IPS-20b (cell line): ENCODE measurements around the gene SLC23A2.
"Not testable (repeated sequence)": the region's sequence is repeated elsewhere in the genome, so short reads cannot be mapped to it uniquely, and the experiment has no call there.

Experiments used
- H3K27ac ChIP-seq: one replicate; pipeline ENCODE4 v1.5.1; 2013; ENCODE audit warnings: low read length
- H3K27me3 ChIP-seq: 2 replicates; pipeline ENCODE4 v1.6.1; 2013; ENCODE audit warnings: mild to moderate bottlenecking, low read length, inconsistent platforms; ENCODE audit not compliant: insufficient read depth
- H3K36me3 ChIP-seq: 2 replicates; pipeline ENCODE4 v1.6.1; 2013; ENCODE audit warnings: low read depth, mild to moderate bottlenecking, inconsistent platforms, low read length, moderate library complexity; ENCODE audit not compliant: insufficient read depth
- H3K4me1 ChIP-seq: 2 replicates; pipeline ENCODE4 v1.6.1; 2013; ENCODE audit warnings: mild to moderate bottlenecking, control low read depth, inconsistent platforms, low read length, moderate library complexity; ENCODE audit not compliant: insufficient read depth
- H3K4me3 ChIP-seq: 2 replicates; pipeline ENCODE4 v1.5.1; 2013; ENCODE audit warnings: mild to moderate bottlenecking, low read length, inconsistent platforms
- H3K9ac ChIP-seq: 2 replicates; pipeline ENCODE4 v1.6.1; 2013; ENCODE audit warnings: low read depth, mild to moderate bottlenecking, inconsistent platforms, low read length, moderate library complexity
- H3K9me3 ChIP-seq: 2 replicates; pipeline ENCODE4 v1.6.1; 2013; ENCODE audit warnings: mild to moderate bottlenecking, low read depth, low read length, inconsistent platforms; ENCODE audit not compliant: insufficient read depth

The SLC23A2 gene

GRCh38 chr20:4858000-4858399, 143.3 kb downstream of the SLC23A2 start:
- no peak overlapping the region for H3K27ac ChIP-seq
- no peaks in the 10 kb centered on the region for H3K9me3 ChIP-seq
- H3K27me3 ChIP-seq = no peaks in the 10 kb centered on the region
- H3K4me1 ChIP-seq = no peaks in the 10 kb centered on the region
- peaks cover 40% of the 10 kb centered on the region for H3K36me3 ChIP-seq
- H3K4me3 ChIP-seq = no peak overlapping the region
- no peak overlapping the region for H3K9ac ChIP-seq

GRCh38 chr20:4856022-4856755, 145.1 kb downstream of the SLC23A2 start:
- Histone ChIP-seq H3K9ac (no peak overlapping the region), H3K9me3 (no peaks in the 10 kb centered on the region), H3K27me3 (no peaks in the 10 kb centered on the region), H3K4me1 (no peaks in the 10 kb centered on the region), H3K4me3 (no peak overlapping the region), H3K36me3 (peaks cover 34% of the 10 kb centered on the region), H3K27ac (no peak overlapping the region)

- Histone ChIP-seq H3K36me3 (peaks cover 33% of the 10 kb centered on the region), H3K27me3 (no peaks in the 10 kb centered on the region), H3K27ac (no peak overlapping the region), H3K4me1 (no peaks in the 10 kb centered on the region), H3K9ac (no peak overlapping the region), H3K9me3 (no peaks in the 10 kb centered on the region), H3K4me3 (no peak overlapping the region)
Measured at GRCh38 chr20:4855555-4855954, 145.8 kb downstream of the SLC23A2 start.

- Histone ChIP-seq H3K27ac (no peak overlapping the region), H3K27me3 (no peaks in the 10 kb centered on the region), H3K4me3 (no peak overlapping the region), H3K9me3 (no peaks in the 10 kb centered on the region), H3K9ac (no peak overlapping the region), H3K4me1 (no peaks in the 10 kb centered on the region), H3K36me3 (peaks cover 29% of the 10 kb centered on the region)
Measured at GRCh38 chr20:4855097-4855496, 146.2 kb downstream of the SLC23A2 start.

- Histone ChIP-seq H3K9ac (no peak overlapping the region), H3K4me3 (no peak overlapping the region), H3K36me3 (peaks cover 27% of the 10 kb centered on the region)
Measured at GRCh38 chr20:4854561-4854901, 146.8 kb downstream of the SLC23A2 start.

GRCh38 chr20:4853757-4854560, 147.4 kb downstream of the SLC23A2 start:
- Histone ChIP-seq H3K36me3 (peaks cover 22% of the 10 kb centered on the region), H3K9me3 (no peaks in the 10 kb centered on the region), H3K27me3 (no peaks in the 10 kb centered on the region), H3K27ac (no peak overlapping the region), H3K4me1 (no peaks in the 10 kb centered on the region), H3K9ac (no peak overlapping the region), H3K4me3 (no peak overlapping the region)

More at GRCh38 chr20:4854561-4854901, 146.8 kb downstream of the SLC23A2 start:
- no peaks in the 10 kb centered on the region for H3K4me1 ChIP-seq
- H3K27ac ChIP-seq = no peak overlapping the region
- no peaks in the 10 kb centered on the region for H3K27me3 ChIP-seq
- no peaks in the 10 kb centered on the region for H3K9me3 ChIP-seq

- no peaks in the 10 kb centered on the region for H3K4me1 ChIP-seq
- H3K27ac ChIP-seq = no peak overlapping the region
- H3K9ac ChIP-seq = no peak overlapping the region
- H3K9me3 ChIP-seq = no peaks in the 10 kb centered on the region
- H3K27me3 ChIP-seq = no peaks in the 10 kb centered on the region
- no peak overlapping the region for H3K4me3 ChIP-seq
- peaks cover 13% of the 10 kb centered on the region; the same call in 1 of the 2 replicates for H3K36me3 ChIP-seq
Measured at GRCh38 chr20:4853004-4853403, 148.3 kb downstream of the SLC23A2 start.

- Histone ChIP-seq H3K36me3 (no peaks in the 10 kb centered on the region), H3K9ac (no peak overlapping the region), H3K27me3 (no peaks in the 10 kb centered on the region), H3K4me3 (no peak overlapping the region), H3K27ac (no peak overlapping the region), H3K9me3 (no peaks in the 10 kb centered on the region), H3K4me1 (no peaks in the 10 kb centered on the region)
Measured at GRCh38 chr20:4850960-4851359, 150.3 kb downstream of the SLC23A2 start.

GRCh38 chr20:4848829-4849228, 152.5 kb downstream of the SLC23A2 start:
- not testable (repeated sequence) for H3K9ac ChIP-seq, H3K36me3 ChIP-seq, H3K27ac ChIP-seq, H3K27me3 ChIP-seq, H3K4me3 ChIP-seq, H3K4me1 ChIP-seq, H3K9me3 ChIP-seq

GRCh38 chr20:4848041-4848440, 153.3 kb downstream of the SLC23A2 start:
- no peaks in the 10 kb centered on the region for H3K36me3 ChIP-seq
- H3K4me1 ChIP-seq = no peaks in the 10 kb centered on the region
- H3K9me3 ChIP-seq = no peaks in the 10 kb centered on the region
- H3K27me3 ChIP-seq = no peaks in the 10 kb centered on the region
- no peak overlapping the region for H3K4me3 ChIP-seq
- H3K9ac ChIP-seq = no peak overlapping the region
- H3K27ac ChIP-seq = no peak overlapping the region

GRCh38 chr20:4846821-4847220, 154.5 kb downstream of the SLC23A2 start:
- H3K9me3 ChIP-seq = no peaks in the 10 kb centered on the region
- no peak overlapping the region for H3K9ac ChIP-seq
- no peak overlapping the region for H3K27ac ChIP-seq
- H3K4me1 ChIP-seq = no peaks in the 10 kb centered on the region
- H3K27me3 ChIP-seq = no peaks in the 10 kb centered on the region
- no peak overlapping the region for H3K4me3 ChIP-seq
- H3K36me3 ChIP-seq = no peaks in the 10 kb centered on the region
